HG03025 (cell line): ENCODE measurements around the gene ZNF212.

Source experiments
- ATAC-seq: cut with Tn5 transposase; IDR thresholded peaks from one replicate; pipeline ENCODE4 v1.9.1; 2021; ENCODE audit warnings: mild to moderate bottlenecking, moderate library complexity; ENCODE audit not compliant: unreplicated experiment, low FRiP score

ZNF212 gene

DNA sequence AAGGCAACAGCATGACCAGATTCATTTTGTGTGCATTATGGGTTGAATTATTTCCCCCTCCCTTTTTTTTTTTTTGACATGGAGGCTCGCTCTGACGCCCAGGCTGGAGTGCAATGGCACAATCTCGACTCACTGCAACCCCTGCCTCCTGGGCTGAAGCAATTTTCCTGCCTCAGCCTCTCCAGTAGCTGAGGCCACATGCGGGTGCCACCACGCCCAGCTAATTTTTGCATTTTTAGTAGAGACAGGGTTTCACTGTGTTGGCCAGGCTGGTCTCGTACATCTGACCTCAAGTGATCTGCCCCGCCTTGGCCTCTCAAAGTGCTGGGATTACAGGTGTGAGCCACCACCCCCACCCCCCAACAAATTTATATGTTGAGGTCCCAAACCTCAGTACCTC lies 64.6 kb downstream of the ZNF212 start:
- ATAC-seq = no peak
